Neural progenitor cell (in vitro differentiated cells): ENCODE data around the gene BBS4. TPM values are rescaled to one million over a fixed set of nuclear protein-coding genes. Genes with fewer than 3 reads are reported as not detected.
"Not testable (repeated sequence)": the region's sequence is repeated elsewhere in the genome, so short reads cannot be mapped to it uniquely, and the experiment has no call there.

ENCODE experiments used
- DNase-seq: peaks from one replicate; pipeline ENCODE4 v3.0.0-alpha.2; 2016; ENCODE audit warnings: low spot score
- H2AFZ ChIP-seq: fragments of 200-600 bp; sonication (generic); replicated peaks from 2 replicates; pipeline ENCODE4 v1.6.1; 2016; ENCODE audit warnings: antibody characterized with exemption
- H3F3A ChIP-seq: fragments of 200-600 bp; sonication (generic); 2 replicates; pipeline ENCODE4 v1.6.1; 2016; ENCODE audit warnings: antibody characterized with exemption, low read depth
- H3K27ac ChIP-seq: fragments of 200-600 bp; sonication (generic); 2 replicates; pipeline ENCODE4 v1.5.1; 2016; ENCODE audit warnings: mild to moderate bottlenecking
- H3K27me3 ChIP-seq: fragments of 200-600 bp; sonication (generic); 2 replicates; pipeline ENCODE4 v1.6.1; 2016; ENCODE audit warnings: mild to moderate bottlenecking, moderate library complexity
- H3K36me3 ChIP-seq: fragments of 200-600 bp; sonication (generic); 2 replicates; pipeline ENCODE4 v1.5.1; 2016
- H3K4me1 ChIP-seq: fragments of 200-600 bp; sonication (generic); 2 replicates; pipeline ENCODE4 v1.6.1; 2016; ENCODE audit warnings: mixed run types
- H3K4me2 ChIP-seq: fragments of 200-600 bp; sonication (generic); 2 replicates; pipeline ENCODE4 v1.6.1; 2016
- H3K4me3 ChIP-seq: fragments of 200-600 bp; sonication (generic); 2 replicates; pipeline ENCODE4 v1.5.1; 2016
- H3K79me2 ChIP-seq: fragments of 200-600 bp; sonication (generic); 2 replicates; pipeline ENCODE4 v1.6.1; 2016; ENCODE audit warnings: low read depth
- H3K9ac ChIP-seq: fragments of 200-600 bp; sonication (generic); 2 replicates; pipeline ENCODE4 v1.6.1; 2016
- H3K9me3 ChIP-seq: fragments of 200-600 bp; sonication (generic); 2 replicates; pipeline ENCODE4 v1.5.1; 2016; ENCODE audit warnings: low read depth
- H4K20me1 ChIP-seq: fragments of 200-600 bp; sonication (generic); 2 replicates; pipeline ENCODE4 v1.6.1; 2016; ENCODE audit warnings: low read depth
- H3K27ac Mint-ChIP-seq: 3 replicates; pipeline ENCODE4 v1.8.0; 2021; ENCODE audit warnings: mixed read lengths
- H3K27me3 Mint-ChIP-seq: 2 replicates; pipeline ENCODE4 v1.8.0; 2022; ENCODE audit warnings: low read depth, mild to moderate bottlenecking, inconsistent platforms, moderate library complexity, mixed read lengths; ENCODE audit not compliant: insufficient read depth
- H3K36me3 Mint-ChIP-seq: 3 replicates; pipeline ENCODE4 v1.8.0; 2021; ENCODE audit warnings: mixed read lengths
- H3K4me1 Mint-ChIP-seq: 3 replicates; pipeline ENCODE4 v1.8.0; 2021; ENCODE audit warnings: mixed read lengths
- H3K4me3 Mint-ChIP-seq: 3 replicates; pipeline ENCODE4 v1.8.0; 2021; ENCODE audit warnings: mild to moderate bottlenecking, moderate library complexity, mixed read lengths
- H3K9me3 Mint-ChIP-seq: 3 replicates; pipeline ENCODE4 v1.8.0; 2020; ENCODE audit warnings: mixed read lengths
- CTCF ChIP-seq: fragments of 200-600 bp; sonication (generic); IDR thresholded peaks from 2 replicates; pipeline ENCODE4 v1.5.1; 2017; ENCODE audit warnings: antibody characterized with exemption, mild to moderate bottlenecking
- EZH2 ChIP-seq: fragments of 200-600 bp; sonication (generic); IDR thresholded peaks from 2 replicates; pipeline ENCODE4 v1.6.1; 2017; ENCODE audit warnings: antibody characterized with exemption, mild to moderate bottlenecking, moderate library complexity
- EZH2phosphoT487 ChIP-seq: fragments of 200-600 bp; sonication (generic); IDR thresholded peaks from 2 replicates; pipeline ENCODE4 v1.6.1; 2017; ENCODE audit warnings: antibody characterized with exemption
- total RNA-seq: library from RNA; depleted of rRNA; stranded (reverse); fragments of >200 nt; gene quantifications from 2 replicates; pipeline ENCODE4 v1.2.3, GENCODE V29; 2015; ENCODE audit warnings: low replicate concordance

Gene BBS4
- total RNA-seq, 1 donor from 2014 or later = 57.5 TPM

- H2AFZ ChIP-seq = no peak overlapping the region
- Mint-ChIP-seq H3K27me3 (no peaks in the 10 kb centered on the region), H3K36me3 (no peaks in the 10 kb centered on the region), H3K4me3 (no peak overlapping the region), H3K27ac (no peak overlapping the region), H3K9me3 (no peaks in the 10 kb centered on the region), H3K4me1 (peaks cover 7% of the 10 kb centered on the region)
- TF ChIP-seq EZH2phosphoT487 (no peak), CTCF (no peak), EZH2 (no peak)
- H3K4me1 ChIP-seq = no peaks in the 10 kb centered on the region
- no peaks in the 10 kb centered on the region for H3F3A ChIP-seq
- H4K20me1 ChIP-seq = no peaks in the 10 kb centered on the region
- no peak overlapping the region for H3K4me2 ChIP-seq
- no peaks in the 10 kb centered on the region for H3K36me3 ChIP-seq
- no peak overlapping the region for H3K27ac ChIP-seq
- H3K27me3 ChIP-seq = no peaks in the 10 kb centered on the region
- H3K4me3 ChIP-seq = no peak overlapping the region
- H3K79me2 ChIP-seq = peaks cover 1% of the 10 kb centered on the region
- DNase-seq = no peak
- no peak overlapping the region for H3K9ac ChIP-seq
- no peaks in the 10 kb centered on the region for H3K9me3 ChIP-seq
Measured at GRCh38 chr15:72706266-72706665, 20.3 kb downstream of the BBS4 start.

- H3K4me3 Mint-ChIP-seq, H3K9me3 Mint-ChIP-seq, H3K9ac ChIP-seq, H3K27me3 Mint-ChIP-seq, H3K36me3 ChIP-seq, H3F3A ChIP-seq, H2AFZ ChIP-seq, H4K20me1 ChIP-seq, H3K4me3 ChIP-seq, H3K9me3 ChIP-seq, H3K27ac ChIP-seq, H3K4me1 Mint-ChIP-seq, H3K36me3 Mint-ChIP-seq, H3K27me3 ChIP-seq, DNase-seq, H3K4me1 ChIP-seq, H3K79me2 ChIP-seq, H3K4me2 ChIP-seq: not testable (repeated sequence)
- peak overlapping the region; percentile 31 for H3K27ac Mint-ChIP-seq
Measured at GRCh38 chr15:72708551-72709303, 22.7 kb downstream of the BBS4 start.

- Mint-ChIP-seq H3K27me3 (no peaks in the 10 kb centered on the region), H3K27ac (no peak overlapping the region), H3K4me1 (no peaks in the 10 kb centered on the region), H3K36me3 (peaks cover 4% of the 10 kb centered on the region), H3K4me3 (no peak overlapping the region), H3K9me3 (no peaks in the 10 kb centered on the region)
- Histone ChIP-seq H3K4me3 (no peak overlapping the region), H3F3A (no peaks in the 10 kb centered on the region), H3K79me2 (no peaks in the 10 kb centered on the region), H3K9ac (no peak overlapping the region), H3K27me3 (no peaks in the 10 kb centered on the region), H3K4me2 (no peak overlapping the region), H3K9me3 (no peaks in the 10 kb centered on the region), H3K27ac (no peak overlapping the region), H3K36me3 (no peaks in the 10 kb centered on the region), H2AFZ (no peak overlapping the region), H3K4me1 (no peaks in the 10 kb centered on the region), H4K20me1 (peaks cover 15% of the 10 kb centered on the region)
- peak; percentile 78 for DNase-seq
- TF ChIP-seq EZH2phosphoT487 (no peak), CTCF (peak; percentile 84)
Measured at GRCh38 chr15:72722071-72722696, 36.2 kb downstream of the BBS4 start.

GRCh38 chr15:72724028-72724427 lies 38.0 kb downstream of the BBS4 start:
- DNase-seq = no peak
- Histone ChIP-seq H3K9me3 (no peaks in the 10 kb centered on the region), H4K20me1 (peaks cover 15% of the 10 kb centered on the region)

More at GRCh38 chr15:72724028-72724427, 38.0 kb downstream of the BBS4 start:
- Histone ChIP-seq H3K4me3 (no peak overlapping the region), H3K27ac (no peak overlapping the region), H3K36me3 (no peaks in the 10 kb centered on the region), H3K79me2 (no peaks in the 10 kb centered on the region), H3K9ac (no peak overlapping the region), H2AFZ (no peak overlapping the region), H3K27me3 (no peaks in the 10 kb centered on the region), H3K4me1 (no peaks in the 10 kb centered on the region), H3F3A (no peaks in the 10 kb centered on the region), H3K4me2 (no peak overlapping the region)
- no peaks in the 10 kb centered on the region for H3K4me1 Mint-ChIP-seq
- TF ChIP-seq CTCF (no peak), EZH2phosphoT487 (no peak), EZH2 (no peak)
- no peaks in the 10 kb centered on the region for H3K27me3 Mint-ChIP-seq
- no peaks in the 10 kb centered on the region for H3K9me3 Mint-ChIP-seq
- H3K4me3 Mint-ChIP-seq = no peak overlapping the region
- H3K36me3 Mint-ChIP-seq = peaks cover 6% of the 10 kb centered on the region
- no peak overlapping the region for H3K27ac Mint-ChIP-seq
